A673 (cell line): ENCODE results near the gene FXYD7. TPM values are rescaled to one million over a fixed set of nuclear protein-coding genes. Genes with fewer than 3 reads are reported as not detected.

ENCODE experiments used
- BruUV-seq: library from RNA; stranded (reverse); fragments of 400-500 nt; replicated peaks from 2 replicates; lab custom pipeline; 2021; lab: Mats Ljungman, UMichigan
- CTCF ChIA-PET: fragments of 300-600 bp; sonication (Branson Sonifier 250); formaldehyde crosslinking; loops from one replicate; lab custom pipeline; 2022; ENCODE audit warnings: antibody characterized with exemption; lab: Charles Lee
- POLR2A ChIA-PET: fragments of 300-600 bp; sonication (Branson Sonifier 250); formaldehyde crosslinking; loops from one replicate; lab custom pipeline; 2022; ENCODE audit warnings: antibody characterized with exemption; ENCODE audit not compliant: low non-redundant PET; lab: Charles Lee
- DNase-seq: peaks from one replicate; pipeline ENCODE4 v3.0.0-alpha.2; 2015; ENCODE audit warnings: low spot score
- H3K27ac ChIP-seq: fragments of 200-600 bp; sonication (generic); 2 replicates; pipeline ENCODE4 v1.5.1; 2016; ENCODE audit warnings: mixed run types, low read depth, mild to moderate bottlenecking, mixed read lengths, antibody characterized with exemption, low read length; ENCODE audit not compliant: poor library complexity, severe bottlenecking
- H3K27me3 ChIP-seq: fragments of 200-600 bp; sonication (generic); replicated peaks from 2 replicates; pipeline ENCODE4 v1.6.1; 2017; ENCODE audit warnings: mixed run types, low read depth, mild to moderate bottlenecking, mixed read lengths, antibody characterized with exemption, low read length; ENCODE audit not compliant: insufficient read depth, poor library complexity
- H3K36me3 ChIP-seq: fragments of 200-600 bp; sonication (generic); 2 replicates; pipeline ENCODE4 v1.6.1; 2016; ENCODE audit warnings: mixed run types, mild to moderate bottlenecking, mixed read lengths, antibody characterized with exemption, low read length; ENCODE audit not compliant: insufficient read depth, poor library complexity, severe bottlenecking
- H3K4me1 ChIP-seq: fragments of 200-600 bp; sonication (generic); 2 replicates; pipeline ENCODE4 v1.6.1; 2017; ENCODE audit warnings: mixed run types, mild to moderate bottlenecking, mixed read lengths, antibody characterized with exemption, low read length; ENCODE audit not compliant: insufficient read depth, poor library complexity, severe bottlenecking
- H3K4me3 ChIP-seq: fragments of 200-600 bp; sonication (generic); 2 replicates; pipeline ENCODE4 v1.5.1; 2016; ENCODE audit warnings: low read depth, mixed run types, mild to moderate bottlenecking, mixed read lengths, low read length; ENCODE audit not compliant: poor library complexity, severe bottlenecking
- H3K9me3 ChIP-seq: fragments of 200-600 bp; sonication (generic); 2 replicates; pipeline ENCODE4 v1.6.1; 2016; ENCODE audit warnings: mixed run types, low read depth, mild to moderate bottlenecking, mixed read lengths, antibody characterized with exemption, low read length; ENCODE audit not compliant: poor library complexity, severe bottlenecking
- CTCF ChIP-seq: fragments of 300-800, 200-600 bp; sonication (generic); conservative IDR thresholded peaks from 2 replicates; pipeline ENCODE4 v1.5.1; 2017; ENCODE audit warnings: low read depth, mild to moderate bottlenecking, antibody characterized with exemption, low read length, moderate library complexity, mixed read lengths
- EZH2 ChIP-seq: fragments of 200-600 bp; sonication (generic); IDR thresholded peaks from 2 replicates; pipeline ENCODE4 v1.6.1; 2017; ENCODE audit warnings: borderline replicate concordance, low read depth, mild to moderate bottlenecking, mixed read lengths, antibody characterized with exemption, low read length; ENCODE audit not compliant: poor library complexity, severe bottlenecking
- intact Hi-C: fragments of 100-400 bp; cut with micrococcal nuclease; formaldehyde crosslinking; loops from one replicate; pipeline ENCODE4 v1.10.0; 2022; ENCODE audit not compliant: unreplicated experiment
- total RNA-seq: library from RNA; stranded (reverse); gene quantifications from 2 replicates; pipeline ENCODE4 v1.2.3, GENCODE V29; 2021

The FXYD7 gene
- total RNA-seq, 1 experiment from 2014 or later: 0.56 TPM

GRCh38 chr19:35116072-35116801 lies 26.8 kb upstream of the FXYD7 start:
- Histone ChIP-seq H3K9me3 (no peaks in the 10 kb centered on the region), H3K36me3 (no peaks in the 10 kb centered on the region), H3K4me3 (no peak overlapping the region), H3K27me3 (no peaks in the 10 kb centered on the region), H3K27ac (no peak overlapping the region), H3K4me1 (no peaks in the 10 kb centered on the region)
- TF ChIP-seq CTCF (no peak), EZH2 (no peak)
- no peak for DNase-seq
- CTCF ChIA-PET: no interaction called here
- intact Hi-C loops: no loop called here
- POLR2A ChIA-PET: no interaction called here
- BruUV-seq: no TSS peak

- POLR2A ChIA-PET: no interaction called here
- H3K27ac ChIP-seq: no peak overlapping the region
- intact Hi-C loops: no loop called here
Observed at GRCh38 chr19:35117116-35117515, 25.9 kb upstream of the FXYD7 start.

GRCh38 chr19:35117799-35118198 lies 25.3 kb upstream of the FXYD7 start:
- no peak for DNase-seq
- BruUV-seq: no TSS peak
- H3K9me3 ChIP-seq: no peaks in the 10 kb centered on the region
- intact Hi-C loops: no loop called here
- no peak overlapping the region for H3K27ac ChIP-seq
- CTCF ChIA-PET: interaction anchor here (0.6 kb wide), 2 partner anchors 17 to 40 kb away, joined by 4 to 7 read pairs; partner anchors contain the start of gene LGI4
- POLR2A ChIA-PET: no interaction called here
- H3K27me3 ChIP-seq: no peaks in the 10 kb centered on the region
- no peaks in the 10 kb centered on the region for H3K4me1 ChIP-seq
- H3K36me3 ChIP-seq: no peaks in the 10 kb centered on the region
- TF ChIP-seq CTCF (no peak), EZH2 (no peak)
- H3K4me3 ChIP-seq: no peak overlapping the region

More at GRCh38 chr19:35117116-35117515, 25.9 kb upstream of the FXYD7 start:
- Histone ChIP-seq H3K36me3 (no peaks in the 10 kb centered on the region), H3K9me3 (no peaks in the 10 kb centered on the region), H3K4me1 (no peaks in the 10 kb centered on the region), H3K27me3 (no peaks in the 10 kb centered on the region), H3K4me3 (no peak overlapping the region)
- BruUV-seq: no TSS peak
- CTCF ChIA-PET: no interaction called here
- TF ChIP-seq CTCF (no peak), EZH2 (no peak)
- no peak for DNase-seq
